Colon (tissue), 2 donors: ENCODE results near the gene MUC6.
"Not testable (repeated sequence)": the region's sequence is repeated elsewhere in the genome, so short reads cannot be mapped to it uniquely, and the experiment has no call there.

Source experiments
- FAIRE-seq: peaks from 2 replicates; lab custom pipeline; 2012; peaks lifted over from hg19 to GRCh38; lab: Jason Lieb, UNC
- donor health status: control.
- donor health status: control.

The MUC6 gene

DNA sequence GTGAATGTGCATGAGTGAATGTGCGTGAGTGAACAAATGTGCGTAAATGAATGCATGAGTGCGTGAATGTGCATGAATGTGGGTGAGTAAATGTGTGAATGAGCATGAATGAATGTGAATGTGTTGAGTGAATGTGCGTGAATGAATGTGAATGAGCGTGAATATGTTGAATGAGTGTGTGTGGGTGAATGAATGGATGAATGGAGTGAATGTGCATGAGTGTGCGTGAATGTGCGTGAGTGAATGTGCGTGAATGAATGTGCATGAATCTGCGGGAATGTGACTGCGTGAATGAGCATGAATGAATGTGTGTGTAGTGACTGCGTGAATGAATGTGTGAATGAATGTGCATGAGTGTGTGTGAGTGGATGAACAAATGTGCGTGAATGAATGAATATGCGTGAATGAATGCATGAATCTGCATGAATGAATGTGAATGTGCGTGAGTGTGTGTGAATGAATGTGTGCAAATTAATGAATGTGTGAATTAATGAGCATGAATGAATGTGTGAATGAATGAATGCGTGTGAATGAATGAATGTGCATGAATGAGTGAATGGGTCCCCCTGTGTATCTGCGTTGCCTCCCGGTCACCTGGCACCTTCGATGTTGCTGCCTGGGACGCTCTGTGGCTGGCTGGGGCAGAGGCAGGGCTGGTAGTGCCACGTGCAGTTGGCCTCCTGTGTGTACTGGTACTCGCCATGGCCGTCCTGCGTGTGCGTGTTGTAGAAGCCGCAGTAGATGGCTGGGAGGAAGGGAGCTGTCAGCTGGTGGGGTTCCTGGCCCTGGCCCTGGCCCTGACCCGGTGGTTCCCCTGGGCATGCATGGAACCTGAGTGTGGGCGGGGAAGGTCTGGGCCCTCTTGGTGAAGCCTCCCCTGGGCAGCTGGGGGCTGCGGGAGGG lies 13.4 kb downstream of the MUC6 start:
- no peak for FAIRE-seq

DNA sequence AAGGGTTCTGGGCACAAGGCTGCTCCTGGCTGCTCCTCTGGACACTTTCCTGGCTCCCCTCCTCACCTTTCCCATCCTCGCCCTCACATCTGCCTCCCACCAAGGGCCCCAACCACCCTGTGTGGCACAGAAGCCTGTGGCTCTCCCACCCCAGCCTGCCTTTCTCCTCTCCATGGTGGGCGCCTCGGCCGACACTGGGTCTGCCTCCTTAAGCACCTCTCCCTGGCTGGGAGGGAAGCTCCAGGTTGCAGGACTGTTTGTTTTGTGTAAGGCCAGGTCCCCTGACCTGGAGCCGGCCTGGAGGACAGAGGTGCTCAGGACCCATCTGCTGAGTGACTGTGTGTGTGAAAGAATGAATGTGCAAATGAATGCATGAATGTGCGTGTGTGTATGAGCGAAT lies 14.1 kb downstream of the MUC6 start:
- FAIRE-seq = no peak

GRCh38 chr11:1020211-1020905 lies 16.2 kb downstream of the MUC6 start:
- no peak for FAIRE-seq

DNA sequence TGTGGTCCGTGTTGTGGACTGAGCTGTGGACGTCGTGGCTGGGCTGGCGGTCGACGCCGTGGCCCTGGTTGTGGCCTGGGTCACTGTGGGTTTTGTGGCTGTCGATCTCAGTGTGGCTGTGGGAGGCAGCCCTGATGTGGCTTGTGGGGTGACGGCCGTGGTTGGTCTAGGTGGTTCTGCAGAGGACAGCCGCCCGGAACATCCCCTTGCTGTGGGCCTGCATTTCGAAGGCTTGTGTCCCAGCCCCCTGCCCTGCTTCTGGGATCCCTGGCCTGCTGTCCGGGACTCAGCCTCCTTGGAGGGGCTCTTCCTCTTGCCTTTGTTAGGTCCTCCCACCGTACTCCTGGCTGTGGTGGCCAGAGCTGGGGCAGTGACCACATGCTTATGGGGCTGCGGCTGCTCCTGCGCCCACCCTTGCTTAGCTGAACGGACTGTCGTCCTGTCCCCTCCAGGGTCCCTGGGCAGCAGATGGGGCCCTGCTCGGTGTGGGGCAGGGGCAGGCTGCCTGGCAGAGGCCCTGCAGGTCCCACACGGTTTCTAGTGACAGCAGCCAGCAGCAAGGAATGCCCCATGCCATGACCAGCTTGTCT lies 17.1 kb downstream of the MUC6 start:
- FAIRE-seq = no peak

- FAIRE-seq = no peak
Observed at GRCh38 chr11:1018091-1018490, 18.4 kb downstream of the MUC6 start.

- no peak for FAIRE-seq
Observed at GRCh38 chr11:1017269-1018005, 19.1 kb downstream of the MUC6 start.

- not testable (repeated sequence) for FAIRE-seq
Observed at GRCh38 chr11:1016610-1017126, 19.9 kb downstream of the MUC6 start.

DNA sequence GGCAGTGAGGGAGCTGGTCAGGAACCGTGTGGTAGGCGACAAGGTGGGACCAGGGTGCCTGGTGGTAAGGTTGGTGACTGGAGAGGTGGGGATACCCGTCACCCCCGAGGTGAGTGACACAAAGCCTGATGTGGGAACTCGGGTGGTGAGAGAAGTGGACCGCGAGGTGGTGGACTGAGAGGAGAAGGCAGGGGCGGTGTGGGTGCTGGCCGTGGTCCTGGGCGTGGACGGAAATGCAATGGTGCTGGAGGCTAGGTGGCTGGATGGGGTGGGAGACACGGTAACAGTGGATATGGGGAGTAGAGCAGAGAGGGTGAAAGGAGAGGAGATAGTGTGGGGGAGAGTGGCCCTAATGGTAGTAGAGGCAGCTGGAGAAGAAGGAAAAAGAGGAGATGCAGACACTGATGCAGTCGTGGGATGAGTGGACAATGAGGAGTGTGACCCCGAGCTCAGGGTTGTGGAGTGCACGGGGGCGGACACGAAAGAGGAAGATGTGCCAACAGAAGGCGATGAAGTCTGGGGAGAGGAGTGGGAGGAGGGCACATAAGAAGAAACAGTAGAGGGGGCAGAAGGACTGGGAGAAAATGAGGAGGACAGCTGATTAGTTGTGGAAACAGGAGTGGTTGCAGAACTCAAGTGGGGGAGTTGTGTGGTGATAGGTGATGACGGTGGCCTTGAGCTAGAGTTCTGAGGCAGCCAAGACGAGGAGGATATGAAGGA lies 20.5 kb downstream of the MUC6 start:
- FAIRE-seq = no peak

DNA sequence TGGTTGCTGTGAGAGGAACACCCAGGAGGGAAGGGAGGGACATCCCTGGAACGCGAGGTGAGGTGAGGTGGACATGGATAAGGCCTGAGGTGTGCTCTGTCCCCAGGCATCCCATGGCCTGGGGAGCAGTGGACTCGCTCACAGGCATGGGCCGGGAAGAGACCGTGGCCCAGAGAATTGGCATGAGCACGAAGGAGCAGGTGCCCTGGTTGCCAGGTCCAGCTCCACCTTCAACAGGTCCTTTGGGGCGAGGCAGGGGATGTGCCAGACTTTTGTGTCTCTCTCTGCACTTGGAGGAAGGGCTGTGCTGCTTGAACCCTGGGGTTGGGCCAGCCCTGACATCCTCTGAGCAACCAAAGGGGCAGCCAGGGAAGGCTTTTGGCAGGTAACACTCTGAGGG lies 21.5 kb downstream of the MUC6 start:
- FAIRE-seq = no peak

GRCh38 chr11:1014276-1014675 lies 22.2 kb downstream of the MUC6 start:
- no peak for FAIRE-seq

DNA sequence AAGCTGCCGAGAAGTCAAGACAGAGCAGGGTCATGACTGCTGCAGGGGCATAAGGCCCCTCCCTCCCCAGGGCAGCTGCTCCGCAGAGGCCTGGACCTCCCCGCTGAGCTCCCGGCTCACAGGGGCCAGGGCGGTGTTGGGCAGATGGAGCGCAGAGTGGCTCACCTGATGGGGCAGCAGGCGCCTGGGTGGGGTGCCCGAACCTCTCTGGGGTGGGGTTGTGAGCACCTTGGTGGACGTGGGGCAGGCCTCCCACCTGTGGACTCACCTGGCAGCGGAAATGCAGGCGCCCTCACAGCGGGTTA lies 22.9 kb downstream of the MUC6 start:
- FAIRE-seq = no peak

DNA sequence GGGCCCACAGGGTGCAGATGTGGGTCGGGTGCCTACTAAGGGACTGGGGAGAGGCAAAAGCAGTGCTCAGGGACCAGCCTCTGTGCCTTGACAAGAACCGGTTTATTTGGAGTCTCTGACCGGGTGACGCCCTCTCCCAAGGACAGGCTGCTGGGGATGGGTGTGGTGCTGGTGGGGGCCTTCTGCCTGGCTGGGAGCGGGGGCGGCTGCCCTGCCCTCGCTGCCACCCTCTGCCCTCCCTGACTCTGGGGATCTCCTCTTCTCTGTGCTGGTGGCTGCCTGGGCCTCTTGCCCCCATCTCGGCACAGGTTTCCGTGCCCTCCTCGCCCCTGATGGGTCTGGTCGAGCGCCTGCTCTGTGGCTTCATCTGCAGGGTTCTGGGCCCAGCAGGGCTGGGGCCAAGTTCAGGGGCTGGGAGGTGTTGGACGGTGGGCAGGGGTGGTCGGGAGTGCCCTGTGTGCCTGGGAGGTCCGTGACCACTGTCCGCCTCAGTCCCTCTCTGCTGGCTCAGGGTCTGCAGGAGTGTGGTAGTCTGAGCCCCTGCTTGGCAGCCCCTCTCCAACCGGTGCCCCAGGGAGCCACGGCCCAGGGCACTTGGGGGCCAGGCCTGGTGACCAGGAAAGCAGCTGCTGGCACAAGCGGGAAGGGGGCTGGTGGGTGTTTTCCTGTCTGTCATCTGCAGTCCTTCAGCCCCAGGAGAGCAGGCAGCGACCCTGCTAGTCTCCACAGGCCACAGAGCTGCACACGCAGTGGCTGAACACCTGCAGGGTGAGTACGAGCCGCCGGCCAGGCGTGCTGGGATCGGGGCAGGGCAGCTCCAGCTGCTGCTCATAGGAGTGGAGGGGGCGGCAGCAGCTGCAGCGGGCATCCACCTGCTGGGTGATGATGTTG lies 23.5 kb downstream of the MUC6 start:
- no peak for FAIRE-seq

DNA sequence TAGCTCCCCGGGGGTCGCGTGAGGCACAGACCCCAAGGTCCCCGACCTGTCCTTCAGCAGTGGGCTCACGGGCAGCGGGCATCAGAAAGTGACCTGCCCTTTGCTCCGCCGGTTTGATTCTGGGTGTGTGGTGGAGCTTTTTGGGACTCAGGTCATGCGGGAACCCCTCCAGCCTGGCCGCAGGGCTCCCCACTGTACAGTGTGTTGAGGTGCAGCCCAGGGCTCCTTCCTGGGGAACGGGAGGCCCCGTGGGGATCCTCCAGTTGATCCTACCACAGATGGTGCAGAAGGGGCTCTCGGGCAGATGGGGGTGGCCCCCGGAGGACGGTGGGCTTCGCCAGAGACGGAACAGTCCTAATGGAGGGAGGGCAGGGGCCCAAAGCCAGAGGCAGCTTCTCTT lies 24.2 kb downstream of the MUC6 start:
- FAIRE-seq = no peak

DNA sequence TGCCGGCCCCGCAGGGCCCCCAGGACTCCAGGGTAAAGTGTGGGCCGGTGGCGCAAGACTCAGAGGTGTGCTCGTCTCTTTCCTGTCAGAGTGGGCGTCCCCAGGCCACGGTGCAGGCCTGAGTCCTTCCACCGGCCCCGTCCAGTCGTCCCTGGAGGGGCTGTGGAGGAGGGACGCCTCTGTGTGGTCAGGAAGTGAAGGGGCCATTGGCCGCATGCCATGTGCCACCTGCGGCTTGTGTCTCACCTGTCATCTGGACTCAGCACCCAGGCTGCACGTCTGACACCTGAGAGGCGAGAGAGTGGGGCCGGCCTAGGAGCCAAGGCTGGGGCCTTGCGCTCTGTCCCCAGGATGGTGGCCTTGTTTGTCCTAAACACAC lies 25.2 kb downstream of the MUC6 start:
- no peak for FAIRE-seq

GRCh38 chr11:1010551-1011319 lies 25.8 kb downstream of the MUC6 start:
- no peak for FAIRE-seq

DNA sequence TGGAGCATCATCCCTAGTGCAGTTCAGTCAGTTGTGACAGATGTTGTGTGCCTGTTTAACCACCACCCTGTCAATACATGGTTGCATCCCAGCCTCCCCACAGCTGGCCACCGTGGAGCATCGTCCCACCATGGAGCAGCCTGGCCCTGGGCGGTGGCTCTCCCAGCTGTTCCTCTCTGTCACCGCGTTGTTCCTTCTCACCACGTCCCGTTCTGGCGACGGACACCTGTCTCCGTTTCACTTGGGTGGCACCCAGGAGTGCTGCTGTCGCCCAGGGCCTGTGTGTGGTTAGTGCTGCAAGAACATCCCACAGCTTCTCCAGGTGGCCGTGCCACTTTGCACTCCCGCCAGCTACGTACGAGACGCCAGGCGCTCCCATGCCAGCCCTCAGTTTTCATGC lies 26.5 kb downstream of the MUC6 start:
- no peak for FAIRE-seq

- FAIRE-seq = no peak
Observed at GRCh38 chr11:1009371-1009770, 27.1 kb downstream of the MUC6 start.

GRCh38 chr11:1008803-1009145 lies 27.7 kb downstream of the MUC6 start:
- FAIRE-seq = no peak

DNA sequence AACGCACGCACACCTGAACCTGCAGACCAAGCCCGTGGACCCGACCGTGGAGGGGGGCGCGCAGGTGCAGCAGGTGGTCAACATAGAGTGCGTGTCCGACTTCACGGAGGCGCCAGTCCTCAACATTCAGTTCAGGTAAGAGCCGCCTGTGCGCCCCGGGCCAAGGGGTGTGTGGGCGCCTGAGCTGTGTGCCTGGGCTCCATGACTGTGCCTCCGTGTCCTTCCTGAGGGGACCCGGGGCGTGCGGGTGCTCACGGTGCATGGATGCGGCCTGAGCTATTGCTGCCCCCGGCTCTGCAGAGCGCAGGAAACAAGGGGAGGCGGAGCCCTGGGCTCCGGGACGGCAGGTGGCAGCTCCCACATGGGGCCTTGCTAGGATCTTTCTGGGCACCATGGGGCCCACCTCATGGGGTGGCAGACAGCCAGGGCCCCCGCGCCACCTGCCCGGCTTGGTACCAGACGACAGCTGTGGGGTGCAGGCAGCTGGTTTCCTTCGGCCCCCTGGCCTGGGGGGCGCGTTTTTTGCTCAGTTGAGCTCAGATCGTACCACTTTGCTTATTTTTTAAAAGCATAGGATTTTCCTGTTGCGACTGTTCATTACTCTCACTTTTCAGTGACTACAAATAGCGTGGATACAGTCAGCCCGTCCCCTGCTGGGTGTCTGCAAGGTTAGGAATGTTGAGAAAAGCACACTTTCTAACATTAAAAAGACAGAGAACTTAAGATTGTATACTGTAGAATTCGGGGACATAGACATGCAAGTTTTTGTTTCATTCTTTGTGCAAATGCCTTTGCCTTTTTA lies 28.3 kb downstream of the MUC6 start:
- no peak for FAIRE-seq
